B cell (primary cell): ENCODE measurements around the gene SHISA2. TPM values are rescaled to one million over a fixed set of nuclear protein-coding genes. Genes with fewer than 3 reads are reported as not detected.

Experiments used
- ATAC-seq: fragments of 200-7000 bp; cut with Tn5 transposase; one replicate; pipeline ENCODE4 v1.10.0; 2021; ENCODE audit warnings: low read depth, mild to moderate bottlenecking, moderate number of reproducible peaks, moderate library complexity
- CTCF ChIA-PET: fragments of 350-600 bp; sonication (Branson Sonifier 250); formaldehyde crosslinking; loops from one replicate; lab custom pipeline; 2021; ENCODE audit warnings: antibody characterized with exemption, inconsistent platforms; lab: Charles Lee
- POLR2A ChIA-PET: fragments of 350-600 bp; sonication (Branson Sonifier 250); formaldehyde crosslinking; loops from one replicate; lab custom pipeline; 2021; ENCODE audit warnings: antibody characterized with exemption; lab: Charles Lee
- DNase-seq: peaks from one replicate; pipeline ENCODE4 v3.0.0; 2013
- H2AFZ ChIP-seq: 2 replicates; pipeline ENCODE4 v1.6.1; 2012; ENCODE audit warnings: mild to moderate bottlenecking, low read depth, low read length; ENCODE audit not compliant: insufficient read depth, poor library complexity, severe bottlenecking
- H3K27ac ChIP-seq, 2 donors: 1 replicate in 1 of 2; 2 replicates in 1 of 2; pipeline ENCODE4 v1.5.1; 2012 to 2013; ENCODE audit warnings: low read length in 2 of 2, mild to moderate bottlenecking in 2 of 2, moderate library complexity in 1 of 2
- H3K27me3 ChIP-seq, 4 experiments: fragments of 200-600 bp in 1 of 4; sonication (generic) in 1 of 4; replicated peaks in 1 of 4; 1 replicate in 2 of 4; 2 replicates in 2 of 4; pipeline versions ENCODE4 v1.6.1 to v1.7.0; 2013 to 2016; ENCODE audit warnings: low read length in 3 of 4, mild to moderate bottlenecking in 2 of 4, mixed read lengths in 1 of 4, moderate library complexity in 1 of 4; ENCODE audit not compliant: insufficient read depth in 4 of 4, control insufficient read depth in 3 of 4; ENCODE audit errors: control extremely low read depth in 1 of 4
- H3K36me3 ChIP-seq, 2 experiments: replicated peaks in 1 of 2; 1 replicate in 1 of 2; 2 replicates in 1 of 2; pipeline versions ENCODE4 v1.6.1 to v1.7.1; 2013; ENCODE audit warnings: low read length in 1 of 2; ENCODE audit not compliant: insufficient read depth in 2 of 2, control insufficient read depth in 1 of 2; ENCODE audit errors: control extremely low read depth in 1 of 2, extremely low read depth in 1 of 2
- H3K4me1 ChIP-seq, 2 donors: fragments of 200-600 bp in 1 of 2; sonication (generic) in 1 of 2; 1 replicate in 1 of 2; 2 replicates in 1 of 2; pipeline versions ENCODE4 v1.5.1 to v1.6.1; 2013 to 2017; ENCODE audit warnings: low read length in 2 of 2; ENCODE audit not compliant: control insufficient read depth in 2 of 2, insufficient read depth in 2 of 2
- H3K4me2 ChIP-seq: replicated peaks from 2 replicates; pipeline ENCODE3; 2012; ENCODE audit warnings: mild to moderate bottlenecking, low read depth, low read length; ENCODE audit not compliant: poor library complexity, severe bottlenecking
- H3K4me3 ChIP-seq, 5 experiments: fragments of 200-600 bp in 1 of 5; sonication (generic) in 1 of 5; 1 replicate in 3 of 5; 2 replicates in 2 of 5; pipeline versions ENCODE4 v1.5.1 to v1.7.0; 2011 to 2016; ENCODE audit warnings: low read length in 4 of 5, mild to moderate bottlenecking in 4 of 5, low read depth in 2 of 5, control low read depth in 1 of 5, moderate library complexity in 1 of 5; ENCODE audit not compliant: insufficient read depth in 1 of 5; ENCODE audit errors: control extremely low read depth in 1 of 5, extremely low read depth in 1 of 5
- H3K79me2 ChIP-seq: fragments of 200-600 bp; sonication (generic); one replicate; pipeline ENCODE4 v1.6.0; 2016; ENCODE audit warnings: low read length; ENCODE audit not compliant: control insufficient read depth, insufficient read depth
- H3K9ac ChIP-seq: fragments of 200-600 bp; sonication (generic); 2 replicates; pipeline ENCODE4 v1.6.1; 2017; ENCODE audit warnings: mild to moderate bottlenecking, low read length, moderate library complexity
- H3K9me3 ChIP-seq, 3 donors: one replicate each; pipeline versions ENCODE4 v1.6.1 to v1.7.1; 2013; ENCODE audit warnings: low read length in 2 of 3; ENCODE audit not compliant: control insufficient read depth in 2 of 3, insufficient read depth in 1 of 3; ENCODE audit errors: control extremely low read depth in 1 of 3
- H4K20me1 ChIP-seq: 2 replicates; pipeline ENCODE4 v1.6.0; 2012; ENCODE audit warnings: mild to moderate bottlenecking, low read length; ENCODE audit not compliant: insufficient read depth, control insufficient read depth, poor library complexity, severe bottlenecking
- H3K27ac Mint-ChIP-seq: one replicate; pipeline ENCODE4 v1.8.0; 2021; ENCODE audit warnings: mixed read lengths
- H3K27me3 Mint-ChIP-seq: one replicate; pipeline ENCODE4 v1.8.0; 2021; ENCODE audit warnings: mixed read lengths
- H3K4me1 Mint-ChIP-seq: one replicate; pipeline ENCODE4 v1.8.0; 2021; ENCODE audit warnings: mixed read lengths
- H3K4me3 Mint-ChIP-seq: one replicate; pipeline ENCODE4 v1.8.0; 2021; ENCODE audit warnings: mixed read lengths
- H3K9me3 Mint-ChIP-seq: one replicate; pipeline ENCODE4 v1.8.0; 2022; ENCODE audit warnings: mixed read lengths; ENCODE audit not compliant: insufficient read depth
- CTCF ChIP-seq: fragments of 200-600 bp; IDR thresholded peaks from one replicate; pipeline ENCODE4 v1.8.0; 2022; ENCODE audit warnings: antibody characterized with exemption, mild to moderate bottlenecking
- EZH2 ChIP-seq: IDR thresholded peaks from 2 replicates; pipeline ENCODE4 v1.6.1; 2012; ENCODE audit warnings: borderline replicate concordance, low read depth, mild to moderate bottlenecking, moderate library complexity, low read length; ENCODE audit not compliant: insufficient read depth, poor library complexity, severe bottlenecking
- WGBS: methylation state at CpG from one replicate; pipeline ENCODE4 v1.1.5; 2013; ENCODE audit warnings: missing lambda C conversion rate; ENCODE audit not compliant: insufficient coverage; 5-methylcytosine and 5-hydroxymethylcytosine counted together
- intact Hi-C: fragments of 100-400 bp; cut with micrococcal nuclease; formaldehyde crosslinking; loops from one replicate; pipeline ENCODE4 v1.10.0; 2022
- polyA plus RNA-seq: library from polyadenylated mRNA; depleted of rRNA; stranded (reverse); fragments of >200 nt; gene quantifications from 2 replicates; pipeline ENCODE4 v1.2.3, GENCODE V29; 2012
- total RNA-seq, 2 donors: library from RNA; stranded (reverse); fragments of 120-200 nt in 1 of 2; gene quantifications; 1 replicate in 1 of 2; 2 replicates in 1 of 2; pipeline versions ENCODE4 v1.2.3 to v1.2.4, GENCODE V29; 2013 to 2022

Gene SHISA2
- total and polyA plus RNA-seq, 2 donors (not counting 1 experiment from before 2014, with no cell fraction given) = 0.03 TPM; not detected in 1

DNA sequence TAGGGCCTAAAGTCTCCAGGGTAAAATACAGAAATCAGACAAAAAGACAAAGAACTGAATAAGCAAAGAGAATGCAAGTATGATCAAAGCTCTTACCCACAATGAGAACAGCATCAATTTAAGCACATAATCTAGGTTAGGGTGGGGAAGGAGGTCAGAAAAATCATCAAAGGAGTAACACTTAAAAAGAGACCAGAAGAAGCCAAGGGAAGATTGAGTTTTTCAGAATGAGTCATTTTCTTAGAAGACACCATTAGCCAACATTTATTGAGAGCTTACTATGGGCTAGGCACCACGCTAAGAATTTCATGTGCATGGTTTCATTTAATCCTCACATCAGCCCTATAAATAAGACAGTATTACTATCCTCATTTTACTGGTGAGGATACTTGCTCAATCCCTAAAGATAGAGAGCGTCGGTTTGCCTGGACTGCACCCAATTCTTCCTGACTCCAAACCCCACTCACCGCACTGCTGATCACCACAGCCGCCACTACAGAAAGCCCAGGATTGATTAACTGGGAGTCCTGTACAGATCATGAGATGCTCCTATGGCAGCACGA lies 1.7 kb upstream of the SHISA2 start:
- no peak for ATAC-seq
- no peak overlapping the region for H2AFZ ChIP-seq
- no peaks in the 10 kb centered on the region for H4K20me1 ChIP-seq
- WGBS = no CpG with 5 or more reads among the region's 6 CpGs
- no peaks in the 10 kb centered on the region for H3K36me3 ChIP-seq
- H3K4me3 Mint-ChIP-seq = no peak overlapping the region
- no peak for DNase-seq
- no peak overlapping the region for H3K27ac Mint-ChIP-seq
- no peak overlapping the region for H3K9ac ChIP-seq
- peaks cover 0 to 37% (median 21%) of the 10 kb centered on the region in 4 experiments for H3K27me3 ChIP-seq
- CTCF ChIA-PET = no interaction called here
- TF ChIP-seq EZH2 (no peak), CTCF (no peak)
- H3K4me3 ChIP-seq = no peak overlapping the region
- no peak overlapping the region for H3K4me2 ChIP-seq
- no peaks in the 10 kb centered on the region for H3K9me3 Mint-ChIP-seq
- peaks cover 8% of the 10 kb centered on the region for H3K4me1 Mint-ChIP-seq
- peaks cover 42% of the 10 kb centered on the region for H3K27me3 Mint-ChIP-seq
- peaks cover 5 to 18% of the 10 kb centered on the region in 2 donors for H3K4me1 ChIP-seq
- H3K9me3 ChIP-seq = peaks cover 0 to 11% (median 0%) of the 10 kb centered on the region in 3 donors
- POLR2A ChIA-PET = no interaction called here
- intact Hi-C loops = no loop called here
- no peak overlapping the region for H3K27ac ChIP-seq
- no peaks in the 10 kb centered on the region for H3K79me2 ChIP-seq

DNA sequence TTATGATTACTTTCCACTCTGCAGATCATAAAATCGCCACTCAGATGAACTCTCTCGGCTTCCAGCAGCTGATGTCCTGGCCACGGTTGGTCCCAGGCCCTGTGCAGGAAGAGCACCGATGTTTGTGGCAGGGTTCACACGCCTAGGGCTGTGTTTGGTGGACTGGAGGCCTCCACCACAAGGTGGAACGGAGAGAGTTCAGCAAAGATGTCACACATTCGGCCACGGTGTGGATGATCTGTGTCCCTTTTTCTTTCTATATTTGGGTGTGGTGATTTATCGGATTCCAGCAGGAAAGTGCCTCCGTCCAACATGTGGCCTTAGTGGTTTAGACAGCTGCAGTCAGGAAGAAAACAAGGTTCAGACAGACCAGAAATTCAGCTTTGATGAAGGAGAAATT lies 521 bp upstream of the SHISA2 start:
- Histone ChIP-seq H4K20me1 (no peaks in the 10 kb centered on the region), H3K9me3 (peaks cover 0 to 7% (median 0%) of the 10 kb centered on the region in 3 donors), H3K4me3 (no peak overlapping the region), H2AFZ (no peak overlapping the region), H3K27me3 (peaks cover 0 to 41% (median 25%) of the 10 kb centered on the region in 4 experiments), H3K4me1 (peaks cover 5 to 18% of the 10 kb centered on the region in 2 donors), H3K79me2 (no peaks in the 10 kb centered on the region), H3K4me2 (peak overlapping the region; percentile 57), H3K36me3 (no peaks in the 10 kb centered on the region), H3K9ac (no peak overlapping the region), H3K27ac (no peak overlapping the region)
- CTCF ChIA-PET = no interaction called here
- ATAC-seq = no peak
- Mint-ChIP-seq H3K4me1 (peaks cover 8% of the 10 kb centered on the region), H3K27ac (no peak overlapping the region), H3K27me3 (peaks cover 40% of the 10 kb centered on the region), H3K9me3 (no peaks in the 10 kb centered on the region), H3K4me3 (peak overlapping the region; percentile 61)
- DNase-seq = no peak
- intact Hi-C loops = no loop called here
- TF ChIP-seq CTCF (no peak), EZH2 (no peak)
- 56% methylated on average over 10 of the region's 10 CpGs for WGBS
- POLR2A ChIA-PET = no interaction called here
